H9 (cell line): Measurements from ENCODE around the gene UTS2R. TPM values are rescaled to one million over a fixed set of nuclear protein-coding genes. Genes with fewer than 3 reads are reported as not detected.
"Not testable (repeated sequence)": the region's sequence is repeated elsewhere in the genome, so short reads cannot be mapped to it uniquely, and the experiment has no call there.

Source experiments
- DNase-seq: peaks from one replicate; pipeline ENCODE4 v3.0.0-alpha.2; 2017
- H2AFZ ChIP-seq: one replicate; pipeline ENCODE4 v1.6.1; 2013; ENCODE audit warnings: mild to moderate bottlenecking, low read length, control low read depth, moderate library complexity
- H2AK5ac ChIP-seq: 2 replicates; pipeline ENCODE4 v1.6.1; 2013; ENCODE audit warnings: low read length, control low read depth, mixed read lengths; ENCODE audit not compliant: insufficient read length
- H2BK120ac ChIP-seq: one replicate; pipeline ENCODE4 v1.6.1; 2013; ENCODE audit warnings: low read depth, mild to moderate bottlenecking, low read length, control low read depth, inconsistent platforms; ENCODE audit not compliant: poor library complexity, severe bottlenecking
- H2BK12ac ChIP-seq: 2 replicates; pipeline ENCODE4 v1.6.1; 2013; ENCODE audit warnings: low read length, control low read depth, mixed read lengths, low read depth; ENCODE audit not compliant: insufficient read length
- H2BK15ac ChIP-seq: 2 replicates; pipeline ENCODE4 v1.6.1; 2013; ENCODE audit warnings: low read depth, low read length, control low read depth
- H2BK20ac ChIP-seq: one replicate; pipeline ENCODE4 v1.6.1; 2013; ENCODE audit warnings: low read depth, mild to moderate bottlenecking, low read length, control low read depth, inconsistent platforms; ENCODE audit not compliant: poor library complexity, severe bottlenecking
- H2BK5ac ChIP-seq: 2 replicates; pipeline ENCODE4 v1.6.1; 2013; ENCODE audit warnings: low read length, control low read depth, mixed read lengths; ENCODE audit not compliant: insufficient read length
- H3K14ac ChIP-seq: 2 replicates; pipeline ENCODE4 v1.6.1; 2013; ENCODE audit warnings: low read length, control low read depth; ENCODE audit not compliant: insufficient read depth
- H3K18ac ChIP-seq: 2 replicates; pipeline ENCODE4 v1.6.1; 2013; ENCODE audit warnings: low read depth, mild to moderate bottlenecking, mixed read lengths, low read length, control low read depth; ENCODE audit not compliant: insufficient read length
- H3K23ac ChIP-seq: 2 replicates; pipeline ENCODE4 v1.6.1; 2013; ENCODE audit warnings: low read length, control low read depth, mixed read lengths, low read depth; ENCODE audit not compliant: insufficient read length
- H3K23me2 ChIP-seq: 2 replicates; pipeline ENCODE4 v1.6.1; 2013; ENCODE audit warnings: low read depth, mild to moderate bottlenecking, mixed read lengths, low read length, control low read depth; ENCODE audit not compliant: insufficient read length, poor library complexity, severe bottlenecking
- H3K27ac ChIP-seq: 2 replicates; pipeline ENCODE4 v1.5.1; 2013; ENCODE audit warnings: low read length, control low read depth, mixed read lengths, low read depth; ENCODE audit not compliant: insufficient read length
- H3K27me3 ChIP-seq: 2 replicates; pipeline ENCODE4 v1.6.1; 2013; ENCODE audit warnings: low read length, control low read depth, inconsistent platforms; ENCODE audit not compliant: insufficient read depth
- H3K4ac ChIP-seq: 2 replicates; pipeline ENCODE4 v1.6.1; 2013; ENCODE audit warnings: low read depth, mild to moderate bottlenecking, control low read depth, inconsistent platforms, low read length, moderate library complexity
- H3K4me1 ChIP-seq: 2 replicates; pipeline ENCODE4 v1.6.1; 2013; ENCODE audit warnings: low read length, control low read depth, inconsistent platforms; ENCODE audit not compliant: insufficient read depth
- H3K4me2 ChIP-seq: 2 replicates; pipeline ENCODE4 v1.6.1; 2013; ENCODE audit warnings: low read length, control low read depth, mixed read lengths; ENCODE audit not compliant: insufficient read length, insufficient read depth
- H3K56ac ChIP-seq: 2 replicates; pipeline ENCODE4 v1.6.1; 2013; ENCODE audit warnings: low read depth, mild to moderate bottlenecking, mixed read lengths, low read length, control low read depth; ENCODE audit not compliant: insufficient read length
- H3K79me1 ChIP-seq: 2 replicates; pipeline ENCODE4 v1.6.1; 2013; ENCODE audit warnings: low read depth, mild to moderate bottlenecking, moderate library complexity, low read length, control low read depth, inconsistent platforms; ENCODE audit not compliant: insufficient read depth, poor library complexity, severe bottlenecking
- H3K79me2 ChIP-seq: 2 replicates; pipeline ENCODE4 v1.6.1; 2013; ENCODE audit warnings: low read length, control low read depth, inconsistent platforms; ENCODE audit not compliant: insufficient read depth
- H3K9ac ChIP-seq: 2 replicates; pipeline ENCODE4 v1.6.1; 2013; ENCODE audit warnings: low read length, control low read depth, mixed read lengths; ENCODE audit not compliant: insufficient read length; ENCODE audit errors: extremely low read depth
- H3K9me3 ChIP-seq: one replicate; pipeline ENCODE4 v1.6.1; 2013; ENCODE audit warnings: low read depth, low read length, inconsistent platforms; ENCODE audit not compliant: control insufficient read depth
- H3T11ph ChIP-seq: one replicate; pipeline ENCODE4 v1.6.1; 2013; ENCODE audit warnings: mild to moderate bottlenecking, low read length, control low read depth, inconsistent platforms
- H4K20me1 ChIP-seq: one replicate; pipeline ENCODE4 v1.6.1; 2013; ENCODE audit not compliant: control insufficient read depth, insufficient read length, insufficient read depth
- H4K5ac ChIP-seq: 2 replicates; pipeline ENCODE4 v1.6.1; 2013; ENCODE audit warnings: low read depth, mild to moderate bottlenecking, mixed read lengths, low read length, control low read depth; ENCODE audit not compliant: insufficient read length
- H4K8ac ChIP-seq: replicated peaks from 2 replicates; pipeline ENCODE4 v1.6.1; 2013; ENCODE audit warnings: low read length, control low read depth, mixed read lengths, low read depth; ENCODE audit not compliant: insufficient read length
- H4K91ac ChIP-seq: 2 replicates; pipeline ENCODE4 v1.6.1; 2013; ENCODE audit warnings: low read depth, mild to moderate bottlenecking, moderate library complexity, mixed read lengths, low read length, control low read depth; ENCODE audit not compliant: insufficient read length
- H3K27ac Mint-ChIP-seq, 3 experiments: 2 replicates in 2 of 3; 3 replicates in 1 of 3; pipeline ENCODE4 v1.8.0; 2020 to 2021; ENCODE audit warnings: mixed read lengths in 3 of 3, mild to moderate bottlenecking in 1 of 3, moderate library complexity in 1 of 3
- H3K27me3 Mint-ChIP-seq: 2 replicates; pipeline ENCODE4 v1.8.0; 2021; ENCODE audit warnings: low read depth, mild to moderate bottlenecking, moderate library complexity, mixed read lengths
- H3K36me3 Mint-ChIP-seq, 3 experiments: 2 replicates in 2 of 3; 3 replicates in 1 of 3; pipeline ENCODE4 v1.8.0; 2020 to 2021; ENCODE audit warnings: low read depth in 3 of 3, mixed read lengths in 3 of 3; ENCODE audit not compliant: insufficient read depth in 1 of 3
- H3K4me1 Mint-ChIP-seq, 2 experiments: 2 replicates each; pipeline ENCODE4 v1.8.0; 2020; ENCODE audit warnings: mixed read lengths in 2 of 2
- H3K4me3 Mint-ChIP-seq, 2 experiments: 2 replicates in 1 of 2; 3 replicates in 1 of 2; pipeline ENCODE4 v1.8.0; 2020 to 2021; ENCODE audit warnings: mild to moderate bottlenecking in 2 of 2, mixed read lengths in 2 of 2, moderate library complexity in 1 of 2
- H3K9me3 Mint-ChIP-seq, 2 experiments: 2 replicates in 1 of 2; 3 replicates in 1 of 2; pipeline ENCODE4 v1.8.0; 2020; ENCODE audit warnings: mild to moderate bottlenecking in 2 of 2, mixed read lengths in 2 of 2, moderate library complexity in 1 of 2
- WGBS: extraction: QIAGEN DNeasy Blood & Tissue Kit; methylation state at CpG from one replicate; pipeline ENCODE4 v1.1.7; 2013; ENCODE audit warnings: missing lambda C conversion rate, low lambda C conversion rate, mixed read lengths; ENCODE audit not compliant: insufficient read length; ENCODE audit errors: extremely low coverage; 5-methylcytosine and 5-hydroxymethylcytosine counted together
- total RNA-seq: library from RNA; stranded (reverse); gene quantifications from 2 replicates; pipeline ENCODE4 v1.2.1, GENCODE V29; 2021
- TF ChIP-seq, protein P1 (sequence below): fragments of 200-600 bp; sonication (generic); conservative IDR thresholded peaks from 3 replicates; pipeline ENCODE4 v1.8.0; 2021; ENCODE audit warnings: antibody characterized with exemption, mild to moderate bottlenecking

Gene UTS2R
- total RNA-seq, 1 experiment from 2014 or later: 0.94 TPM

DNA sequence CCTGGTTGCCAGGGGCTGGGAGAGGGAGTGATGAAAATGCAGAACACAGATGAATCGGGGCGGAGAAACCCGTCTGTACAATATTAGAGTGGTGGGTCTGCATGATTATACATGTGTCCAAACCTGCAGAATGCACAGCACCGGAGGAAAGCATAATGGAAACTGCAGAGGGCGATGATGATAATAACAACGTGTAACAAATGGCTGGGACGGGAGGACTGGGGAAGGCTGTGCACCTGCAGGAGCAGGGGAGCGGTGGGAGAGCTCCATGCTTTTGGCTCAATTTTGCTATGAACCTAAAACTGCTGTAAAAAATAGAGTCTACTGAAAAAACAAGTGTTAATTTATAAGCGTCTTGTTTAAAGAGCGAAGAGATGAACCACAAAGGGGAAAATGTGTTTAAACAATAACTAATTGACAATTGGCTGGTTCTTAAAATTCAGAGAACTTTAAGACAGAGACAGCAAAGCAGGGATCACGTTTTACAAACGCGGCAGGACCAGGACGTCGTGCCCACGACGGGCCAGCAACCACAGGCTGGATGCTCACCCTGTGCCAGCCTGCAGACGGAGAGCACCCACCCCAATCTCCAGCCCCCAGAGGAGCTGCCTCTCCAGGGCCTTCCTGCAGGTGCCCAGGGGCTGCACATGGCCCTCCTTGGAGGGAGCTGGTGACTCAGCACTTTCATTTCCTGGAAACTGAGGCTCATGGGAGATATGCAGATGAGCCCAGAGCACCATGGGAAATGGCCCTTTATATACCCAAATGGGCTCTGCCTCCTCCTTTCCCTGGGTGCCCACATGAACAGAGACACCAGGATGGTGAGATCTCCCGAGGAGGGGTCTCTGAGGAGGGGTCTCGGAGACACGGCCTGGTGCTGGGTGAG is 12.9 kb upstream of the UTS2R start, which contains the start of gene TEX19:
Gene TEX19, plus strand, starts transcription at position 783 of the 886 bp plus-strand sequence. CDS start 2,904 bp downstream, outside the sequence.
- Histone ChIP-seq H2BK15ac (no peak within 1 kb of the TSS), H4K20me1 (no peaks in the 10 kb centered on the region), H3K9ac (no peak within 1 kb of the TSS), H2AK5ac (no peak within 1 kb of the TSS), H3K18ac (no peak within 1 kb of the TSS), H4K91ac (no peak within 1 kb of the TSS), H3K4me1 (peaks cover 2% of the 10 kb centered on the region; the same call in 1 of the 2 replicates), H2AFZ (no peak within 1 kb of the TSS), H2BK120ac (no peak within 1 kb of the TSS), H3K27ac (no peak within 1 kb of the TSS), H3T11ph (no peak within 1 kb of the TSS), H4K8ac (no peak within 1 kb of the TSS), H3K23me2 (no peaks in the 10 kb centered on the region), H3K23ac (no peak within 1 kb of the TSS), H3K4me2 (no peak within 1 kb of the TSS), H3K9me3 (no peaks in the 10 kb centered on the region), H2BK20ac (no peak within 1 kb of the TSS), H2BK12ac (no peak within 1 kb of the TSS), H4K5ac (no peak within 1 kb of the TSS), H3K79me1 (no peaks in the 10 kb centered on the region), H3K4ac (no peak within 1 kb of the TSS), H3K27me3 (no peaks in the 10 kb centered on the region), H3K14ac (no peak within 1 kb of the TSS), H2BK5ac (no peak within 1 kb of the TSS), H3K79me2 (no peaks in the 10 kb centered on the region), H3K56ac (no peak within 1 kb of the TSS)
- H3K36me3 Mint-ChIP-seq: no peaks in the 10 kb centered on the region
- peak; percentile 62 for DNase-seq
- H3K9me3 Mint-ChIP-seq: no peaks in the 10 kb centered on the region
- WGBS: no CpG with 5 or more reads among the region's 21 CpGs
- peaks cover 11 to 28% of the 10 kb centered on the region in 2 experiments for H3K4me1 Mint-ChIP-seq
- no peak within 1 kb of the TSS for H3K4me3 Mint-ChIP-seq
- H3K27ac Mint-ChIP-seq: peak within 1 kb of the TSS in 1 of 3 experiments; percentile 0; a peak in 1 of 7 replicates
- TF ChIP-seq, protein P1, sequence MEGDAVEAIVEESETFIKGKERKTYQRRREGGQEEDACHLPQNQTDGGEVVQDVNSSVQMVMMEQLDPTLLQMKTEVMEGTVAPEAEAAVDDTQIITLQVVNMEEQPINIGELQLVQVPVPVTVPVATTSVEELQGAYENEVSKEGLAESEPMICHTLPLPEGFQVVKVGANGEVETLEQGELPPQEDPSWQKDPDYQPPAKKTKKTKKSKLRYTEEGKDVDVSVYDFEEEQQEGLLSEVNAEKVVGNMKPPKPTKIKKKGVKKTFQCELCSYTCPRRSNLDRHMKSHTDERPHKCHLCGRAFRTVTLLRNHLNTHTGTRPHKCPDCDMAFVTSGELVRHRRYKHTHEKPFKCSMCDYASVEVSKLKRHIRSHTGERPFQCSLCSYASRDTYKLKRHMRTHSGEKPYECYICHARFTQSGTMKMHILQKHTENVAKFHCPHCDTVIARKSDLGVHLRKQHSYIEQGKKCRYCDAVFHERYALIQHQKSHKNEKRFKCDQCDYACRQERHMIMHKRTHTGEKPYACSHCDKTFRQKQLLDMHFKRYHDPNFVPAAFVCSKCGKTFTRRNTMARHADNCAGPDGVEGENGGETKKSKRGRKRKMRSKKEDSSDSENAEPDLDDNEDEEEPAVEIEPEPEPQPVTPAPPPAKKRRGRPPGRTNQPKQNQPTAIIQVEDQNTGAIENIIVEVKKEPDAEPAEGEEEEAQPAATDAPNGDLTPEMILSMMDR: no peak
- H3K27me3 Mint-ChIP-seq: peaks cover 17% of the 10 kb centered on the region

DNA sequence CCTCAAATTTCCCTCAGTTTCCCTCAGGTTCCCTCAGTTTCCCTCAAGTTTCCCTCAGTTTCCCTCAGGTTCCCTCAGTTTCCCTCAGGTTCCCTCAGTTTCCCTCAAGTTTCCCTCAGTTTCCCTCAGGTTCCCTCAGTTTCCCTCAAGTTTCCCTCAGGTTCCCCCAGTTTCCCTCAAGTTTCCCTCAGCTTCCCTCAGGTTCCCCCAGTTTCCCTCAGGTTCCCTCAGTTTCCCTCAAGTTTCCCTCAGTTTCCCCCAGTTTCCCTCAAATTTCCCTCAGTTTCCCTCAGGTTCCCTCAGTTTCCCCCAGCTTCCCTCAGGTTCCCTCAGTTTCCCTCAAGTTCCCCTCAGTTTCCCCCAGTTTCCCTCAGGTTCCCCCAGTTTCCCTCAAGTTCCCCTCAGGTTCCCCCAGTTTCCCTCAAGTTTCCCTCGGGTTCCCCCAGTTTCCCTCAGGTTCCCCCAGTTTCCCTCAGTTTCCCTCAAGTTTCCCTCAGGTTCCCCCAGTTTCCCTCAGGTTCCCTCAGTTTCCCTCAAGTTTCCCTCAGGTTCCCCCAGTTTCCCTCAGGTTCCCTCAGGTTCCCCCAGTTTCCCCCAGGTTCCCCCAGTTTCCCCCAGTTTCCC is 12.0 kb upstream of the UTS2R start:
- not testable (repeated sequence) for H4K8ac ChIP-seq, DNase-seq, H4K5ac ChIP-seq, H3K36me3 Mint-ChIP-seq, H3K4ac ChIP-seq, H2BK5ac ChIP-seq, H3K23ac ChIP-seq, H3K79me2 ChIP-seq, H3K4me1 ChIP-seq, H3K4me3 Mint-ChIP-seq, H3K18ac ChIP-seq, H2AFZ ChIP-seq, H2BK15ac ChIP-seq, H3K4me2 ChIP-seq, H3K56ac ChIP-seq, H4K91ac ChIP-seq, H3K23me2 ChIP-seq, H3K27ac ChIP-seq, H3K27ac Mint-ChIP-seq, H3K9me3 Mint-ChIP-seq, H3K27me3 ChIP-seq, H3K9ac ChIP-seq, H2BK120ac ChIP-seq, H4K20me1 ChIP-seq, H3K79me1 ChIP-seq, H2AK5ac ChIP-seq, H3K14ac ChIP-seq, H2BK20ac ChIP-seq, H3K9me3 ChIP-seq, H3T11ph ChIP-seq, H2BK12ac ChIP-seq
- no CpG with 5 or more reads among the region's 1 CpG for WGBS
- peaks cover 11 to 28% of the 10 kb centered on the region in 2 experiments for H3K4me1 Mint-ChIP-seq
- peaks cover 18% of the 10 kb centered on the region for H3K27me3 Mint-ChIP-seq
